ENCODE results near the gene PIH1D1. TPM values are rescaled to one million over a fixed set of nuclear protein-coding genes. Genes with fewer than 3 reads are reported as not detected.

PIH1D1 gene
- total RNA-seq, 1 donor from 2014 or later: 130 TPM

DNA sequence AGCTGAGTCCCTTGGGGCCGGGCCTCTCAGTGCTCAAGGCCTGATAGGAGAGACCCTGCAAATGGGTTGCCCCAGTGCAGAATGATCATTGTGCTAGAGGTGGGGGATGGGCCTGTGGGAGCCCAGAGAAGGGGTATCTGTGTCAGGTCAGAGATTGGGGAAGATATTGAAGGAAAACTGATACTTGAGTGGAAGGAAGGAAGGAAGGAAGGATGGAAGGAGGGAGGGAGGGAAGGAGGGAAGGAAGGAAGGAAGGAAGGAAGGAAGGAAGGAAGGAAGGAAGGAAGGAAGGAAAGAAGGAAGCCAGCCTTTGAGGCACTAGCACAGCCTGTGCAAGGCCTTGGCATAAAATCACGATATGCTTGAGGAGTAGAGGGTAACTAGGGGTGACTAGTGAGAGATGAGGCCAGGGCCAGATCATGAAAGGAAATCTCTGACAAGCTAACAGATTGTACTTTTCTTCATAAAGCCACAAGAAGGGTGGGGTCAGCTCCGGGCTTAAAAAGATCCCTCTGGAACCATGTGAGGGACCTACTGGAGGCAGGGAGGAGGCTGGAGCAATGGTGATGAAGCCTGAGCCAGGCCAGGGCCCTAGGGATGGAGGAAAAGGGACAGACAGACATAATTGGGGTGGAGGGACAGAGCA is 39.8 kb downstream of the PIH1D1 start:
- no peak for DNase-seq (ENCODE audit: low read depth)
- no peak for TF ChIP-seq CTCF (conservative IDR thresholded peaks at IDR 0.05; ENCODE audit: low read depth, low read length)
- H3K4me3 ChIP-seq (ENCODE audit: low read depth, low read length): no peak overlapping the region

DNA sequence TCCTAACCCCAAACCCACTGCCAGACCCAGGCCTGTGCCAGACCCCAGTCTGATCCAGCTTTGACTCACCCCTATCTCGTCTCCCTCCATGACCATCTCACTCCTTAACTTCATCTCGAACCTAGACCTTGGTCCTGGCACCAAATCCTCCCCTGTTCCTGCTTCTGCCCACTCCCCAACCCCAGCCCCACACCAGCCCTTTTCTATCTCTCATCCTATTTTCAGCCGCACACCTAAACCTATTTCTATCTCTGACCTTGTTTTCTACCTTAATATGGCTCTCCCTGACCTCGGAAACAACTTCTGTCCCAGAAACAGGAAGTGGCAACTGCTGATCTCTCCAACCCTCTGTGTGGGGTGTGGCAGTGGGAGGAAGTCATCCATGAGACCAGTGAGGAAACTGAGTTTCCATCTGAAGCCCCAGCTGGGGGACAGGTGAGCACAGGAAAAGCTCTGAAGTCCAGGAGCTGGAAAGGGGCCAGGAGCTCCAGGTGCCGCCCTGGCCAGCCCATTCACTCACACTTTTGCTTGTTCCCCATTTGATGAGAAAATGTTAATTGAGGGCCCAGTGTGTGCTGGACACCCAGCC is 42.1 kb downstream of the PIH1D1 start:
- TF ChIP-seq CTCF (conservative IDR thresholded peaks at IDR 0.05; ENCODE audit: low read depth, low read length): no peak
- no peak overlapping the region for H3K4me3 ChIP-seq (ENCODE audit: low read depth, low read length)
- no peak for DNase-seq (ENCODE audit: low read depth)

DNA sequence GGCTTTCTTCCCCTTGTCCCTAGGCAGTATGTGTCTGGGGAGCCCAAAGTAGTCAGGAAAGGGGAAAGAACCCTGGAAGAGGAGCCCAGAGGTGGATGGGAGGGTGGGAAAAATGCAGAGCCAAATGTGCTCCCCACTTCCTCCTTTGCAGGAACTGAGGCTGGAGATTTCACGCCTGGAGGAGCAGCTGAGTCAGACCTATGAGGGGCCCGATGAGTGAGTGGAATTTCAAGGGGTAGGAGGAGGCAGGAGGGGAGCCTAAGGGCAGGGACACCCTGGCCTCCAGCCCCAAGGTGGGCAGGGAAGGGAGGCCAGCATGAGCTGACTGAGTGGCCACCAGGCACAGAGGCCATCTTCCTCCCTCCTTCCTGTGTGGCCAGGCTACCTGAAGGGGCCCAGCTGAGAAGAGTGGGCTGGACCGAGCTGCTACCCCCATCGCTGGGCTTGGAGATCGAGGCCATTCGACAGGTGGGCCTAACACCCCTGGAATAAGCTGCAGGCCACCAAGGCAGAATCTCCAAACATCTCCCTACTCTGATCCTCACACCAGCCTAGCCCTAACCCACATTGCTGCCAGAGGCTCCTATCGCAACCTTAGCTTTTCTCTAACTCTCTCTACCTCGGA is 42.7 kb downstream of the PIH1D1 start:
- DNase-seq (ENCODE audit: low read depth): no peak
- no peak for TF ChIP-seq CTCF (conservative IDR thresholded peaks at IDR 0.05; ENCODE audit: low read depth, low read length)
- H3K4me3 ChIP-seq (ENCODE audit: low read depth, low read length): no peak overlapping the region

GRCh38 chr19:49407482-49408015 is 44.1 kb downstream of the PIH1D1 start:
- H3K4me3 ChIP-seq (ENCODE audit: low read depth, low read length): no peak overlapping the region
- TF ChIP-seq CTCF (conservative IDR thresholded peaks at IDR 0.05; ENCODE audit: low read depth, low read length): no peak
- DNase-seq (ENCODE audit: low read depth): no peak

- DNase-seq (ENCODE audit: low read depth): no peak
- TF ChIP-seq CTCF (conservative IDR thresholded peaks at IDR 0.05; ENCODE audit: low read depth, low read length): no peak
- H3K4me3 ChIP-seq (ENCODE audit: low read depth, low read length): no peak overlapping the region
Observed at GRCh38 chr19:49407079-49407478, 44.5 kb downstream of the PIH1D1 start.

- DNase-seq (ENCODE audit: low read depth): no peak
- H3K4me3 ChIP-seq (ENCODE audit: low read depth, low read length): no peak overlapping the region
- no peak for TF ChIP-seq CTCF (conservative IDR thresholded peaks at IDR 0.05; ENCODE audit: low read depth, low read length)
Observed at GRCh38 chr19:49403404-49404187, 48.0 kb downstream of the PIH1D1 start.

Measured in epithelial cell of proximal tubule (primary cell).